ENCODE measurements around the gene EFCAB10.
"Not testable (repeated sequence)": the region's sequence is repeated elsewhere in the genome, so short reads cannot be mapped to it uniquely, and the experiment has no call there.

GRCh38 chr7:105599080-105599479 lies 17.8 kb upstream of the EFCAB10 start:
- TF ChIP-seq CTCF, POLR2A (IDR thresholded peaks at IDR 0.05): not testable (repeated sequence)
